Stimulated activated CD8-positive, alpha-beta memory T cell treated with anti-CD3 and anti-CD28 coated beads, Interleukin-12 subunit alpha, Interleukin-12 subunit beta, amount 100 ng/mL, for 1 hour (primary cell): ENCODE data around the gene KIAA2012.
A peak's percentile ranks its signal among the peaks of the same experiment; 100 is the strongest.

Experiments used
- DNase-seq: peaks from one replicate; pipeline ENCODE4 v3.0.0-alpha.2; 2020; ENCODE audit warnings: low read depth

The KIAA2012 gene

GRCh38 chr2:202072737-202073401, at the start of gene KIAA2012:
KIAA2012 (plus strand) TSS chr2:202073255; CDS start chr2:202073628, 373 bp downstream.
- DNase-seq = no peak

GRCh38 chr2:202023904-202024266, 49.2 kb upstream of the KIAA2012 start:
- DNase-seq = no peak

GRCh38 chr2:202024871-202025270, 48.2 kb upstream of the KIAA2012 start:
- no peak for DNase-seq

- DNase-seq = no peak
Measured at GRCh38 chr2:202025816-202026215, 47.2 kb upstream of the KIAA2012 start.

- no peak for DNase-seq
Measured at GRCh38 chr2:202026507-202026906, 46.5 kb upstream of the KIAA2012 start.

- DNase-seq = no peak
Measured at GRCh38 chr2:202030691-202031090, 42.4 kb upstream of the KIAA2012 start.

- no peak for DNase-seq
Measured at GRCh38 chr2:202031246-202031951, 41.7 kb upstream of the KIAA2012 start.

GRCh38 chr2:202032846-202033316, 40.2 kb upstream of the KIAA2012 start:
- no peak for DNase-seq

GRCh38 chr2:202033317-202034248, 39.5 kb upstream of the KIAA2012 start, which contains the start of gene FZD7:
FZD7 (plus strand) TSS chr2:202033855; CDS start chr2:202034648, 793 bp downstream.
- DNase-seq = peak; percentile 75

GRCh38 chr2:202034249-202035088, 38.6 kb upstream of the KIAA2012 start:
- no peak for DNase-seq

- no peak for DNase-seq
Measured at GRCh38 chr2:202035089-202035940, 37.7 kb upstream of the KIAA2012 start.

GRCh38 chr2:202035941-202036372, 37.1 kb upstream of the KIAA2012 start:
- DNase-seq = no peak

- DNase-seq = no peak
Measured at GRCh38 chr2:202036601-202037037, 36.4 kb upstream of the KIAA2012 start.

- DNase-seq = no peak
Measured at GRCh38 chr2:202037086-202037485, 36.0 kb upstream of the KIAA2012 start.

GRCh38 chr2:202038471-202039277, 34.4 kb upstream of the KIAA2012 start:
- no peak for DNase-seq

GRCh38 chr2:202039278-202040078, 33.6 kb upstream of the KIAA2012 start:
- no peak for DNase-seq

- DNase-seq = no peak
Measured at GRCh38 chr2:202040079-202040844, 32.8 kb upstream of the KIAA2012 start.

GRCh38 chr2:202042444-202042843, 30.6 kb upstream of the KIAA2012 start:
- no peak for DNase-seq
